IMR-90 (cell line): ENCODE results near the gene ME1. TPM values are rescaled to one million over a fixed set of nuclear protein-coding genes. Genes with fewer than 3 reads are reported as not detected.

Experiments
- ATAC-seq: fragments of 200-7000 bp; cut with Tn5 transposase; 2 replicates; pipeline ENCODE4 v1.9.1; 2020; ENCODE audit warnings: low read depth, mild to moderate bottlenecking, moderate library complexity
- BruUV-seq: library from RNA; stranded (reverse); fragments of 400-500 nt; replicated peaks from 2 replicates; lab custom pipeline; 2021; lab: Mats Ljungman, UMichigan
- CTCF ChIA-PET: fragments of 300-600 bp; formaldehyde crosslinking; extraction: SDS; loops from one replicate; lab custom pipeline; 2021; ENCODE audit warnings: antibody characterized with exemption; lab: Yijun Ruan, JAX
- POLR2A ChIA-PET: fragments of 300-600 bp; sonication (Branson Sonifier 250); formaldehyde crosslinking; loops from one replicate; lab custom pipeline; 2022; ENCODE audit warnings: antibody characterized with exemption; ENCODE audit not compliant: unreplicated experiment; lab: Charles Lee
- DNase-seq: peaks from one replicate; pipeline ENCODE4 v3.0.0; 2013
- H2AFZ ChIP-seq: replicated peaks from 2 replicates; pipeline ENCODE3; 2013; ENCODE audit warnings: low read length, mild to moderate bottlenecking; ENCODE audit not compliant: poor library complexity
- H2AK5ac ChIP-seq: 2 replicates; pipeline ENCODE4 v1.6.1; 2013; ENCODE audit warnings: low read depth, low read length, inconsistent platforms
- H2AK9ac ChIP-seq: replicated peaks from 2 replicates; pipeline ENCODE3; 2013; ENCODE audit warnings: mild to moderate bottlenecking, low read depth, low read length, moderate library complexity; ENCODE audit not compliant: poor library complexity
- H2BK120ac ChIP-seq: 2 replicates; pipeline ENCODE4 v1.6.1; 2013; ENCODE audit warnings: low read depth, low read length, inconsistent platforms
- H2BK15ac ChIP-seq: 3 replicates; pipeline ENCODE4 v1.6.1; 2013; ENCODE audit warnings: low read depth, low read length, inconsistent platforms
- H2BK20ac ChIP-seq: 2 replicates; pipeline ENCODE4 v1.6.1; 2013; ENCODE audit warnings: low read depth, mild to moderate bottlenecking, inconsistent platforms, low read length, moderate library complexity
- H2BK5ac ChIP-seq: 2 replicates; pipeline ENCODE4 v1.6.1; 2013; ENCODE audit warnings: mild to moderate bottlenecking, low read depth, low read length, inconsistent platforms; ENCODE audit not compliant: poor library complexity, severe bottlenecking
- H3K14ac ChIP-seq: replicated peaks from 2 replicates; pipeline ENCODE4 v1.6.1; 2013; ENCODE audit warnings: low read depth, low read length, inconsistent platforms
- H3K18ac ChIP-seq: 2 replicates; pipeline ENCODE4 v1.6.1; 2013; ENCODE audit warnings: low read depth, low read length, control low read depth
- H3K23ac ChIP-seq: 2 replicates; pipeline ENCODE4 v1.6.1; 2013; ENCODE audit warnings: low read depth, low read length, inconsistent platforms
- H3K27ac ChIP-seq: 2 replicates; pipeline ENCODE4 v1.5.1; 2013; ENCODE audit warnings: mild to moderate bottlenecking, control low read depth, low read length; ENCODE audit not compliant: insufficient read depth
- H3K27me3 ChIP-seq: 2 replicates; pipeline ENCODE4 v1.6.1; 2013; ENCODE audit warnings: low read length; ENCODE audit not compliant: control insufficient read depth, insufficient read depth
- H3K36me3 ChIP-seq: 2 replicates; pipeline ENCODE4 v1.6.1; 2013; ENCODE audit warnings: low read length, mixed read lengths; ENCODE audit not compliant: control insufficient read depth, insufficient read depth
- H3K4ac ChIP-seq: 2 replicates; pipeline ENCODE4 v1.6.1; 2013; ENCODE audit warnings: low read depth, low read length, inconsistent platforms
- H3K4me1 ChIP-seq: 2 replicates; pipeline ENCODE4 v1.6.1; 2013; ENCODE audit warnings: low read length, mixed read lengths; ENCODE audit not compliant: control insufficient read depth, insufficient read depth
- H3K4me2 ChIP-seq: 2 replicates; pipeline ENCODE4 v1.6.1; 2013; ENCODE audit warnings: low read depth, mild to moderate bottlenecking, control low read depth, low read length, moderate library complexity
- H3K4me3 ChIP-seq: 2 replicates; pipeline ENCODE4 v1.5.1; 2013; ENCODE audit warnings: low read depth, mild to moderate bottlenecking, control low read depth, low read length, moderate library complexity; ENCODE audit not compliant: insufficient read depth
- H3K56ac ChIP-seq: 2 replicates; pipeline ENCODE4 v1.6.1; 2013; ENCODE audit warnings: low read length, inconsistent platforms; ENCODE audit not compliant: insufficient read depth; ENCODE audit errors: extremely low read depth
- H3K79me1 ChIP-seq, 2 experiments: 2 replicates each; pipeline ENCODE4 v1.6.1; 2013; ENCODE audit warnings: low read length in 2 of 2, inconsistent platforms in 1 of 2, low read depth in 1 of 2
- H3K9ac ChIP-seq: 2 replicates; pipeline ENCODE4 v1.6.1; 2013; ENCODE audit warnings: low read depth, low read length, control low read depth
- H3K9me1 ChIP-seq: 2 replicates; pipeline ENCODE4 v1.6.1; 2013; ENCODE audit warnings: low read length, inconsistent platforms; ENCODE audit not compliant: insufficient read depth
- H3K9me3 ChIP-seq: 2 replicates; pipeline ENCODE4 v1.6.1; 2013; ENCODE audit warnings: low read length; ENCODE audit not compliant: control insufficient read depth, insufficient read depth
- H4K20me1 ChIP-seq: 2 replicates; pipeline ENCODE4 v1.6.1; 2013; ENCODE audit warnings: low read length, inconsistent platforms; ENCODE audit not compliant: insufficient read depth
- H4K5ac ChIP-seq: 2 replicates; pipeline ENCODE4 v1.6.1; 2013; ENCODE audit warnings: mild to moderate bottlenecking, low read depth, low read length, control low read depth
- H4K8ac ChIP-seq, 2 experiments: 2 replicates each; pipeline ENCODE4 v1.6.1; 2013; ENCODE audit warnings: low read depth in 2 of 2, low read length in 2 of 2, control low read depth in 1 of 2, inconsistent platforms in 1 of 2
- H4K91ac ChIP-seq: 2 replicates; pipeline ENCODE4 v1.6.1; 2013; ENCODE audit warnings: low read depth, low read length, inconsistent platforms; ENCODE audit not compliant: insufficient read depth
- MXI1 ChIP-seq: IDR thresholded peaks from 2 replicates; pipeline ENCODE4 v1.6.1; 2012; ENCODE audit warnings: low read depth, mild to moderate bottlenecking, low read length, moderate library complexity, borderline replicate concordance
- NFE2L2 ChIP-seq: fragments of 150-350 bp; IDR thresholded peaks from 2 replicates; pipeline ENCODE4 v1.6.1; 2016; ENCODE audit warnings: low read depth, mild to moderate bottlenecking, low read length
- WGBS, 2 experiments: methylation state at CpG; one replicate each; pipeline versions ENCODE4 v1.1.5 to v1.1.7; 2013; ENCODE audit warnings: missing lambda C conversion rate in 2 of 2; ENCODE audit not compliant: insufficient read length in 1 of 2; ENCODE audit errors: extremely low coverage in 2 of 2; 5-methylcytosine and 5-hydroxymethylcytosine counted together
- dilution Hi-C: fragments of 300-500 bp; cut with HindIII; formaldehyde crosslinking; loops from one replicate; pipeline ENCODE4 v1.14.3; 2018; ENCODE audit warnings: low sequenced_read_pairs; ENCODE audit not compliant: unreplicated experiment
- in situ Hi-C: fragments of 300-500 bp; cut with MboI; formaldehyde crosslinking; loops from 3 replicates; pipeline ENCODE4 v1.14.3; 2019; ENCODE audit warnings: low sequenced_read_pairs, inconsistent platforms, mixed read lengths
- intact Hi-C: fragments of 100-400 bp; cut with micrococcal nuclease; formaldehyde crosslinking; loops from 2 replicates; pipeline ENCODE4 v1.10.0; 2022
- polyA plus RNA-seq, 3 experiments: library from polyadenylated mRNA; depleted of rRNA; stranded (reverse); fragments of >200 nt; gene quantifications; 2 replicates each; pipeline ENCODE4 v1.2.3, GENCODE V29; 2012; ENCODE audit warnings: low replicate concordance in 1 of 3
- total RNA-seq: library from RNA; depleted of rRNA; stranded (reverse); fragments of >200 nt; gene quantifications from 2 replicates; pipeline ENCODE4 v1.2.3, GENCODE V29; 2012

The ME1 gene
- total and polyA plus RNA-seq, 2 of the 4 experiments (the other 2 are of a cell fraction), result 21.5 to 24.4 TPM

DNA sequence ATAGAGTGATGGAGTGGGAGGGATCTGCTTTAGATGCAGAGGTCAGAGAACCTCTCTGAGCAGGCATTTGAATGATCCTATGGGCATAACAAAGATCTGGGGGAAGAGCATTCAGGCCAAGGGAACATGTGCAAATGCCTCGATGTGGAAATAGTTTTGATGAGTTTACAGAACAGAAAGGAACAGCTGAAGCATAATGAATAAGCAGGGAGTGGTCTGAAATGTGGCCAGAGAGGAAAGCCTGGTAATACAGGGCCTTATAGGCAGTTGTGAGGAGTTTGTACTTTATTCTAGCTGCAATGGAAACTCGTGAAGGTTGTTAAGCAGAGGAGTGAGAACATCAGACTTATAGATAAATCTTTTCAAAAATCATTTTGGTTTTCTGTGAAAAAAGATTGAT lies 33.0 kb upstream of the ME1 start:
- CTCF ChIA-PET, result interaction anchor here (1.2 kb wide), 1 partner anchor 242 kb away, joined by 3 read pairs; no protein-coding TSS in a partner anchor
- H2AFZ ChIP-seq, result no peak overlapping the region

More for the DNA sequence above, 33.0 kb upstream of the ME1 start:
- Histone ChIP-seq H3K18ac (no peak overlapping the region), H2AK9ac (no peak overlapping the region), H3K23ac (no peak overlapping the region), H2BK120ac (no peak overlapping the region), H4K8ac (no peak overlapping the region), H3K4ac (no peak overlapping the region), H2BK20ac (no peak overlapping the region), H2BK15ac (no peak overlapping the region), H3K4me2 (no peak overlapping the region), H3K79me1 (no peaks in the 10 kb centered on the region), H3K27me3 (no peaks in the 10 kb centered on the region), H3K9me3 (no peaks in the 10 kb centered on the region), H2BK5ac (no peak overlapping the region), H3K56ac (no peak overlapping the region), H3K27ac (no peak overlapping the region), H3K4me3 (no peak overlapping the region), H3K36me3 (no peaks in the 10 kb centered on the region), H4K91ac (no peak overlapping the region), H3K9me1 (no peaks in the 10 kb centered on the region), H3K9ac (no peak overlapping the region), H4K20me1 (no peaks in the 10 kb centered on the region), H3K4me1 (peaks cover 4% of the 10 kb centered on the region; the same call in 1 of the 2 replicates), H2AK5ac (no peak overlapping the region), H3K14ac (no peak overlapping the region), H4K5ac (no peak overlapping the region)
- DNase-seq (peak; percentile 48), ATAC-seq (peak; percentile 72)
- in situ Hi-C loops, result no loop called here
- TF ChIP-seq NFE2L2 (peak; percentile 36; the same call in 1 of the 2 replicates), MXI1 (no peak)
- 53% methylated on average over 2 of the region's 2 CpGs; no CpG with 5 or more reads in 1 of the 2 experiments for WGBS, 2 experiments
- intact Hi-C loops, result no loop called here
- POLR2A ChIA-PET, result no interaction called here
- dilution Hi-C loops, result no loop called here
- no TSS peak for BruUV-seq
